ENCODE measurements around the gene ADAM10.

GRCh38 chr15:58627701-58628100 is 121.8 kb downstream of the ADAM10 start:
- TF ChIP-seq, protein P1, sequence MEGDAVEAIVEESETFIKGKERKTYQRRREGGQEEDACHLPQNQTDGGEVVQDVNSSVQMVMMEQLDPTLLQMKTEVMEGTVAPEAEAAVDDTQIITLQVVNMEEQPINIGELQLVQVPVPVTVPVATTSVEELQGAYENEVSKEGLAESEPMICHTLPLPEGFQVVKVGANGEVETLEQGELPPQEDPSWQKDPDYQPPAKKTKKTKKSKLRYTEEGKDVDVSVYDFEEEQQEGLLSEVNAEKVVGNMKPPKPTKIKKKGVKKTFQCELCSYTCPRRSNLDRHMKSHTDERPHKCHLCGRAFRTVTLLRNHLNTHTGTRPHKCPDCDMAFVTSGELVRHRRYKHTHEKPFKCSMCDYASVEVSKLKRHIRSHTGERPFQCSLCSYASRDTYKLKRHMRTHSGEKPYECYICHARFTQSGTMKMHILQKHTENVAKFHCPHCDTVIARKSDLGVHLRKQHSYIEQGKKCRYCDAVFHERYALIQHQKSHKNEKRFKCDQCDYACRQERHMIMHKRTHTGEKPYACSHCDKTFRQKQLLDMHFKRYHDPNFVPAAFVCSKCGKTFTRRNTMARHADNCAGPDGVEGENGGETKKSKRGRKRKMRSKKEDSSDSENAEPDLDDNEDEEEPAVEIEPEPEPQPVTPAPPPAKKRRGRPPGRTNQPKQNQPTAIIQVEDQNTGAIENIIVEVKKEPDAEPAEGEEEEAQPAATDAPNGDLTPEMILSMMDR (IDR thresholded peaks at IDR 0.05), result no peak
- TF ChIP-seq ZFX (IDR thresholded peaks at IDR 0.05; ENCODE audit: borderline replicate concordance), result no peak
